ENCODE measurements around the gene TMEM62.

Gene TMEM62

DNA sequence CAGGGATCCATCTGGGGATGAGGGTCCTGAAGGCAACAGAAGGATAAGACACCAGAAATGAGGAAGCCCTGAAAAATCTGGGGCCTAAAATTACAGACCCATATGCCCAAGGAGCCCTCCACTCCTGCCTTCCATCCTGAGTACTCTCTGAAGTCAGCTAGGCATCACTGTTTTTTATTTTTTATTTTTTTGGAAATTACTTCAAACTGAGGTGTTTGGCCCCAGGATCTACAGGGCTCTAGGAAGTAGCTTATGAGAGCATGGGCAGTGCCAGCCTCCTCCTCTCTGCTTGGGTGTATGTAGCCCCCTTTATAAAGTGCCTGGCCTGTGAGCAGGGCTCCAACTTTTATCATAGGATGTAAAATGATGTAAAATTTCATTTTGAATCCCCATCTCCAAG is 79.6 kb downstream of the TMEM62 start:
- Histone ChIP-seq H3K4me3 (no peak overlapping the region), H3K9ac (no peak overlapping the region), H3K4me2 (no peak overlapping the region), H4K20me1 (no peaks in the 10 kb centered on the region), H3K9me3 (peaks cover 3% of the 10 kb centered on the region; the same call in 1 of the 2 replicates), H3K27me3 (no peaks in the 10 kb centered on the region), H3K27ac (no peak overlapping the region), H3K4me1 (peaks cover 9% of the 10 kb centered on the region), H3K36me3 (no peaks in the 10 kb centered on the region)
- TF ChIP-seq Cebpa-rat (IDR thresholded peaks at IDR 0.05) = no peak

GRCh38 chr15:43213466-43213865 is 80.1 kb downstream of the TMEM62 start:
- Histone ChIP-seq H3K4me1 (peaks cover 3% of the 10 kb centered on the region; the same call in 1 of the 2 replicates), H3K27ac (no peak overlapping the region), H3K36me3 (no peaks in the 10 kb centered on the region), H3K27me3 (no peaks in the 10 kb centered on the region), H3K4me2 (no peak overlapping the region), H3K9me3 (peaks cover 3% of the 10 kb centered on the region; the same call in 1 of the 2 replicates), H3K4me3 (no peak overlapping the region), H4K20me1 (no peaks in the 10 kb centered on the region), H3K9ac (no peak overlapping the region)
- no peak for TF ChIP-seq Cebpa-rat (IDR thresholded peaks at IDR 0.05)

DNA sequence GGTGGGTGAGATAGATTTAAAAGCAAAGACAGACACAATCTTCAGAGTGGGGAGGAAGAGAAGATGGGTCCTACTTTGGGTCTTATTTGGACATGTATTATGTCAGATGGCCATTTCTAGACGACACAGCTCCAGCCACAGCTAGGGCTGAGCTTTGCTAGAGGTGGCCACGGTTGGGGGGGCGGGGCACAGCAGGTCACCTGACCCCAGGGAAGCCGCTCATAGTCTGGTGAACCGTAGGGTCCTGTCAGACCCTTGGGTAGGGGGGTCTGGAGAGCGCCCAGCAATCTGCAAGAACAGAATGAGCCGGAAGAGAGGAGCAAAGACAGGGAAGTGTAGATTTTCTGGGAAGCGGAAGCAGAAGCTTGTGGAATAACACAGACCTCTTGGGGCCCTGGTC is 80.8 kb downstream of the TMEM62 start:
- Histone ChIP-seq H3K4me1 (no peaks in the 10 kb centered on the region), H3K4me3 (no peak overlapping the region), H3K36me3 (no peaks in the 10 kb centered on the region), H3K9me3 (peaks cover 3% of the 10 kb centered on the region; the same call in 1 of the 2 replicates), H4K20me1 (no peaks in the 10 kb centered on the region), H3K27ac (no peak overlapping the region), H3K9ac (no peak overlapping the region), H3K4me2 (no peak overlapping the region), H3K27me3 (no peaks in the 10 kb centered on the region)
- no peak for TF ChIP-seq Cebpa-rat (IDR thresholded peaks at IDR 0.05)

DNA sequence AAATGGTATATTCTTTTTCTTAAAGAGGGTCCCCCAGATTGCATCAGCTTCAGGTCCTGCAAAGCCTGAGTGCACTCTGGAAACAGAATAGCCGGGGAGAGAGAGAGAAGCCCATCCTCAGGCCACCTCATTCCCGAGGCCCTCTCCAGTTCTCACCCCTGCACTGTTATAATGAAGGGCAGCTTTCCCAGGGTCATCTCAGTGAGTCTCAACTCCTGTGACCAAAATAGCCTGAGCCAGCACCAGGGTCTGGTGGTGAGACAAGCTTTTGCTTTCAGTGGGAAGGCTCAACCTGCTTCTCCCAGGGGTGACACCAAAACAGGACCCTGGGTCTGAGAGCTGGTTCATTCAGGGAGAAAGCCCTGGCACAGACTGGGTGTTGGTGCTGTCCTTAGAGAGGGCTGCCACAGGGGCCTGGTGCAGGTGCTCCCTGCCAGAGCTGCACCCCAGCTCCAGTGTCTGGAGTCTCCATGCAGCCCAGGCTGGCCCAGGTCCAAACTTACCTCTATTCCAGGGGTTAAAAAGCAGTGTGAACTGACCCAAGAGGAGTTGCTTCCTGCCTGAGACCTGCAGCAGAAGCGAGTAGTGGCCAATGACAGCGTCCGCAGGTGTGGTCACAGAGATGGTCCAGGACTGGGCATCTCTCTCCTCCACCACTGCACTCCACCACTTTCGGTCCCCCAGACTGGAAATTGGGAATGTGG is 81.4 kb downstream of the TMEM62 start:
- Histone ChIP-seq H4K20me1 (no peaks in the 10 kb centered on the region), H3K4me3 (no peak overlapping the region), H3K4me1 (no peaks in the 10 kb centered on the region), H3K27ac (no peak overlapping the region), H3K9ac (no peak overlapping the region), H3K4me2 (no peak overlapping the region), H3K9me3 (peaks cover 3% of the 10 kb centered on the region; the same call in 1 of the 2 replicates), H3K27me3 (no peaks in the 10 kb centered on the region), H3K36me3 (no peaks in the 10 kb centered on the region)
- no peak for TF ChIP-seq Cebpa-rat (IDR thresholded peaks at IDR 0.05)

GRCh38 chr15:43215961-43216360 is 82.6 kb downstream of the TMEM62 start:
- no peak overlapping the region for H3K9ac ChIP-seq
- no peaks in the 10 kb centered on the region for H3K27me3 ChIP-seq
- H3K4me2 ChIP-seq = no peak overlapping the region
- H3K27ac ChIP-seq = no peak overlapping the region
- no peaks in the 10 kb centered on the region for H3K4me1 ChIP-seq
- no peak for TF ChIP-seq Cebpa-rat (IDR thresholded peaks at IDR 0.05)
- H4K20me1 ChIP-seq = no peaks in the 10 kb centered on the region
- H3K36me3 ChIP-seq = no peaks in the 10 kb centered on the region
- no peak overlapping the region for H3K4me3 ChIP-seq
- H3K9me3 ChIP-seq = peaks cover 3% of the 10 kb centered on the region; the same call in 1 of the 2 replicates

- H3K27ac ChIP-seq = no peak overlapping the region
- no peaks in the 10 kb centered on the region for H3K36me3 ChIP-seq
- H3K4me2 ChIP-seq = no peak overlapping the region
- no peak for TF ChIP-seq Cebpa-rat (IDR thresholded peaks at IDR 0.05)
- H3K4me1 ChIP-seq = no peaks in the 10 kb centered on the region
- peaks cover 3% of the 10 kb centered on the region; the same call in 1 of the 2 replicates for H3K9me3 ChIP-seq
- no peaks in the 10 kb centered on the region for H4K20me1 ChIP-seq
- no peak overlapping the region for H3K4me3 ChIP-seq
- H3K27me3 ChIP-seq = no peaks in the 10 kb centered on the region
- no peak overlapping the region for H3K9ac ChIP-seq
Observed at GRCh38 chr15:43218908-43219706, 85.7 kb downstream of the TMEM62 start.

- no peak for TF ChIP-seq Cebpa-rat (IDR thresholded peaks at IDR 0.05)
Observed at GRCh38 chr15:43219929-43220928, 86.8 kb downstream of the TMEM62 start.

GRCh38 chr15:43220991-43221403 is 87.6 kb downstream of the TMEM62 start, which contains the start of gene EPB42:
Gene EPB42, minus strand, starts transcription at chr15:43221018. Its CDS starts 193 bp downstream, at chr15:43220825.
- peaks cover 4% of the 10 kb centered on the region; the same call in 1 of the 2 replicates for H3K4me1 ChIP-seq
- H3K27ac ChIP-seq = no peak within 1 kb of the TSS
- H3K4me2 ChIP-seq = no peak within 1 kb of the TSS
- H3K9ac ChIP-seq = no peak within 1 kb of the TSS
- TF ChIP-seq Cebpa-rat (IDR thresholded peaks at IDR 0.05) = no peak
- peaks cover 3% of the 10 kb centered on the region; the same call in 1 of the 2 replicates for H3K9me3 ChIP-seq
- no peaks in the 10 kb centered on the region for H3K27me3 ChIP-seq
- H3K4me3 ChIP-seq = no peak within 1 kb of the TSS
- no peaks in the 10 kb centered on the region for H4K20me1 ChIP-seq
- H3K36me3 ChIP-seq = no peaks in the 10 kb centered on the region

More at GRCh38 chr15:43219929-43220928, 86.8 kb downstream of the TMEM62 start:
- no peaks in the 10 kb centered on the region for H3K4me1 ChIP-seq
- H3K9ac ChIP-seq = no peak overlapping the region
- H3K4me2 ChIP-seq = no peak overlapping the region
- H3K27ac ChIP-seq = no peak overlapping the region
- H3K27me3 ChIP-seq = no peaks in the 10 kb centered on the region
- no peak overlapping the region for H3K4me3 ChIP-seq
- H3K36me3 ChIP-seq = no peaks in the 10 kb centered on the region
- peaks cover 3% of the 10 kb centered on the region; the same call in 1 of the 2 replicates for H3K9me3 ChIP-seq
- H4K20me1 ChIP-seq = no peaks in the 10 kb centered on the region

GRCh38 chr15:43221422-43221821 is 88.0 kb downstream of the TMEM62 start:
- peaks cover 5% of the 10 kb centered on the region for H3K9me3 ChIP-seq
- no peak overlapping the region for H3K9ac ChIP-seq
- H3K4me3 ChIP-seq = no peak overlapping the region
- H3K27me3 ChIP-seq = no peaks in the 10 kb centered on the region
- TF ChIP-seq Cebpa-rat (IDR thresholded peaks at IDR 0.05) = no peak
- H3K36me3 ChIP-seq = no peaks in the 10 kb centered on the region
- H3K4me2 ChIP-seq = no peak overlapping the region
- H3K27ac ChIP-seq = no peak overlapping the region
- H3K4me1 ChIP-seq = peaks cover 4% of the 10 kb centered on the region; the same call in 1 of the 2 replicates
- H4K20me1 ChIP-seq = no peaks in the 10 kb centered on the region

Measured in BLaER1 (cell line).